ENCODE results near the gene APOBEC3G. TPM values are rescaled to one million over a fixed set of nuclear protein-coding genes. Genes with fewer than 3 reads are reported as not detected.
"Not testable (repeated sequence)": the region's sequence is repeated elsewhere in the genome, so short reads cannot be mapped to it uniquely, and the experiment has no call there.

Gene APOBEC3G
- total RNA-seq, result 96.6 and 103 TPM in 2 replicates
- 118 TPM for total RNA-seq (2013)
- polyA plus RNA-seq, result 90.7 and 94.2 TPM in 2 replicates
- polyA minus RNA-seq, result 76.8 and 107 TPM in 2 replicates

- Histone ChIP-seq H2AFZ (ENCODE audit: insufficient read depth, low read depth, low read length, poor library complexity, severe bottlenecking) (peak within 1 kb of the TSS; percentile 58), H3K79me2 (ENCODE audit: control insufficient read depth, insufficient read depth, low read length) (peaks cover 50% of the 10 kb centered on the region), H3K9ac (ENCODE audit: low read length) (peak within 1 kb of the TSS; percentile 72), H4K20me1 (ENCODE audit: control insufficient read depth, insufficient read depth, low read length, poor library complexity, severe bottlenecking) (peaks cover 11% of the 10 kb centered on the region), H3K27ac (ENCODE audit: low read length in 2 of 2) (peak within 1 kb of the TSS; percentile 81 to 94), H3K4me1 (ENCODE audit: control insufficient read depth in 2 of 2, insufficient read depth in 2 of 2, low read length in 2 of 2) (peaks cover 47 to 76% of the 10 kb centered on the region in 2 donors), H3K4me2 (replicated peaks; ENCODE audit: low read depth, low read length, poor library complexity, severe bottlenecking) (peak within 1 kb of the TSS; percentile 83), H3K36me3 (replicated peaks in 1 of 2; ENCODE audit: control extremely low read depth in 1 of 2, control insufficient read depth in 1 of 2, extremely low read depth in 1 of 2, insufficient read depth in 2 of 2, low read length in 1 of 2) (peaks cover 1 to 26% of the 10 kb centered on the region in 2 experiments), H3K4me3 (ENCODE audit: control extremely low read depth in 1 of 5, extremely low read depth in 1 of 5, insufficient read depth in 1 of 5, low read depth in 2 of 5, low read length in 4 of 5) (peak within 1 kb of the TSS; percentile 53 to 74 (median 67))
- peak; percentile 86 for ATAC-seq (ENCODE audit: low read depth)
- H3K9me3 Mint-ChIP-seq (ENCODE audit: insufficient read depth); H3K27me3 ChIP-seq (replicated peaks in 1 of 4; ENCODE audit: control extremely low read depth in 1 of 4, control insufficient read depth in 3 of 4, insufficient read depth in 4 of 4, low read length in 3 of 4); H3K9me3 ChIP-seq (ENCODE audit: control extremely low read depth in 1 of 3, control insufficient read depth in 2 of 3, insufficient read depth in 1 of 3, low read length in 2 of 3); intact Hi-C loops (cut with micrococcal nuclease); H3K27me3 Mint-ChIP-seq: not testable (repeated sequence)
- H3K4me3 Mint-ChIP-seq, result peak within 1 kb of the TSS; percentile 94
- DNase-seq, result peak; percentile 65
- H3K4me1 Mint-ChIP-seq, result peaks cover 68% of the 10 kb centered on the region
- CTCF ChIA-PET, result interaction anchor here (1.4 kb wide), 1 partner anchor 74 kb away, joined by 3 read pairs; no protein-coding TSS in a partner anchor
- WGBS (ENCODE audit: insufficient coverage), result 4% methylated on average over 12 of the region's 17 CpGs
- peak within 1 kb of the TSS; percentile 96 for H3K27ac Mint-ChIP-seq
- POLR2A ChIA-PET, result interaction anchor here (3.3 kb wide), 1 partner anchor 22 kb away, joined by 13 read pairs; no protein-coding TSS in a partner anchor
Measured at GRCh38 chr22:39077026-39077840, at the start of gene APOBEC3G. TSS of gene APOBEC3G (plus strand) at chr22:39077275. CDS start at chr22:39077362, 87 bp downstream.

GRCh38 chr22:39027717-39028116 is 49.4 kb upstream of the APOBEC3G start:
- H3K9ac ChIP-seq (ENCODE audit: low read length), result no peak overlapping the region
- ChIA-PET POLR2A (no interaction called here), CTCF (interaction anchor here (1.5 to 2.1 kb wide), 2 partner anchors 25 to 26 kb away, joined by 3 to 5 read pairs; no protein-coding TSS in a partner anchor)
- WGBS (ENCODE audit: insufficient coverage), result 100% methylated on average over 4 of the region's 4 CpGs
- peaks cover 28% of the 10 kb centered on the region for H3K4me1 Mint-ChIP-seq
- peak overlapping the region; percentile 73 for H3K27ac Mint-ChIP-seq
- TF ChIP-seq EZH2 (IDR thresholded peaks at IDR 0.05; ENCODE audit: borderline replicate concordance, insufficient read depth, low read depth, low read length, poor library complexity, severe bottlenecking) (no peak), CTCF (IDR thresholded peaks at IDR 0.05) (no peak)
- intact Hi-C loops (cut with micrococcal nuclease), result no loop called here
- DNase-seq, result no peak
- no peak overlapping the region for H3K27ac ChIP-seq (ENCODE audit: low read length in 2 of 2)
- no peak overlapping the region for H3K4me3 ChIP-seq (ENCODE audit: control extremely low read depth in 1 of 5, extremely low read depth in 1 of 5, insufficient read depth in 1 of 5, low read depth in 2 of 5, low read length in 4 of 5)
- H3K9me3 Mint-ChIP-seq (ENCODE audit: insufficient read depth), result no peaks in the 10 kb centered on the region
- no peaks in the 10 kb centered on the region for H3K27me3 Mint-ChIP-seq
- H3K4me1 ChIP-seq (ENCODE audit: control insufficient read depth in 2 of 2, insufficient read depth in 2 of 2, low read length in 2 of 2), result peaks cover 0 to 16% of the 10 kb centered on the region in 2 donors
- H3K27me3 ChIP-seq (replicated peaks in 1 of 4; ENCODE audit: control extremely low read depth in 1 of 4, control insufficient read depth in 3 of 4, insufficient read depth in 4 of 4, low read length in 3 of 4), result no peaks in the 10 kb centered on the region
- peaks cover 16% of the 10 kb centered on the region for H4K20me1 ChIP-seq (ENCODE audit: control insufficient read depth, insufficient read depth, low read length, poor library complexity, severe bottlenecking)
- peaks cover 0 to 22% of the 10 kb centered on the region in 2 experiments for H3K36me3 ChIP-seq (replicated peaks in 1 of 2; ENCODE audit: control extremely low read depth in 1 of 2, control insufficient read depth in 1 of 2, extremely low read depth in 1 of 2, insufficient read depth in 2 of 2, low read length in 1 of 2)
- peaks cover 27% of the 10 kb centered on the region for H3K79me2 ChIP-seq (ENCODE audit: control insufficient read depth, insufficient read depth, low read length)
- no peak overlapping the region for H2AFZ ChIP-seq (ENCODE audit: insufficient read depth, low read depth, low read length, poor library complexity, severe bottlenecking)
- no peaks in the 10 kb centered on the region for H3K9me3 ChIP-seq (ENCODE audit: control extremely low read depth in 1 of 3, control insufficient read depth in 2 of 3, insufficient read depth in 1 of 3, low read length in 2 of 3)
- H3K4me2 ChIP-seq (replicated peaks; ENCODE audit: low read depth, low read length, poor library complexity, severe bottlenecking), result no peak overlapping the region
- no peak overlapping the region for H3K4me3 Mint-ChIP-seq
- ATAC-seq (ENCODE audit: low read depth), result no peak
